Measurements from ENCODE around the gene MMUT. TPM values are rescaled to one million over a fixed set of nuclear protein-coding genes. Genes with fewer than 3 reads are reported as not detected.

MMUT gene
- total RNA-seq, 2 donors from 2014 or later, result 15.3 to 16.2 TPM

DNA sequence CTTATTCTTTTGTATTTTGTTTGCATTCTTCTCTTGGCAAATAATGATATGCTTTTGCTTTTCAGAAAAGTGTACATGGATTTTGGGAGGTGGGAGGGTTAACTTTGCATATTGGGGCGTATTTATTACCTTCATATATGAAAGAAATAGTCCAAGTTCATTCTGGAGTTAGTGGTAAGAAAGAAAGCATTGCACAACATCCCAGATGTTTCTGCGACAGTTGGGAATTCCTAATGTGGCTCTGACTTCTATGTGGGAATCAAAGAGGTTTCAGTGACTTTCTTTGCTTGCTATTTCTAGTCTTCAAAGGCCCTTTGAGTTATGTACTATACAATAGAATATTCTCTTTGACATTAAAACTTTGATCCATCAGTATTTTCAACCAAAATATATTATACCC, 78.1 kb downstream of the MMUT start:
- Mint-ChIP-seq H3K4me3 (no peak overlapping the region), H3K9me3 (peaks cover 11% of the 10 kb centered on the region), H3K27me3 (ENCODE audit: insufficient read depth) (no peaks in the 10 kb centered on the region), H3K27ac (no peak overlapping the region), H3K36me3 (ENCODE audit: low read depth) (no peaks in the 10 kb centered on the region), H3K4me1 (no peaks in the 10 kb centered on the region)
- Histone ChIP-seq H3K4me1 (ENCODE audit: control insufficient read depth, insufficient read depth, low read length) (no peaks in the 10 kb centered on the region), H3K36me3 (ENCODE audit: control insufficient read depth, insufficient read depth, low read length) (no peaks in the 10 kb centered on the region), H3K4me3 (ENCODE audit: low read length) (no peak overlapping the region), H3K27ac (ENCODE audit: low read depth, low read length) (no peak overlapping the region), H3K9ac (ENCODE audit: extremely low read depth, low read length, poor library complexity, severe bottlenecking) (no peak overlapping the region), H3K9me3 (ENCODE audit: control insufficient read depth, low read length) (no peaks in the 10 kb centered on the region), H3K27me3 (ENCODE audit: control insufficient read depth, insufficient read depth, low read length, poor library complexity, severe bottlenecking) (no peaks in the 10 kb centered on the region)
- TF ChIP-seq, protein P1, sequence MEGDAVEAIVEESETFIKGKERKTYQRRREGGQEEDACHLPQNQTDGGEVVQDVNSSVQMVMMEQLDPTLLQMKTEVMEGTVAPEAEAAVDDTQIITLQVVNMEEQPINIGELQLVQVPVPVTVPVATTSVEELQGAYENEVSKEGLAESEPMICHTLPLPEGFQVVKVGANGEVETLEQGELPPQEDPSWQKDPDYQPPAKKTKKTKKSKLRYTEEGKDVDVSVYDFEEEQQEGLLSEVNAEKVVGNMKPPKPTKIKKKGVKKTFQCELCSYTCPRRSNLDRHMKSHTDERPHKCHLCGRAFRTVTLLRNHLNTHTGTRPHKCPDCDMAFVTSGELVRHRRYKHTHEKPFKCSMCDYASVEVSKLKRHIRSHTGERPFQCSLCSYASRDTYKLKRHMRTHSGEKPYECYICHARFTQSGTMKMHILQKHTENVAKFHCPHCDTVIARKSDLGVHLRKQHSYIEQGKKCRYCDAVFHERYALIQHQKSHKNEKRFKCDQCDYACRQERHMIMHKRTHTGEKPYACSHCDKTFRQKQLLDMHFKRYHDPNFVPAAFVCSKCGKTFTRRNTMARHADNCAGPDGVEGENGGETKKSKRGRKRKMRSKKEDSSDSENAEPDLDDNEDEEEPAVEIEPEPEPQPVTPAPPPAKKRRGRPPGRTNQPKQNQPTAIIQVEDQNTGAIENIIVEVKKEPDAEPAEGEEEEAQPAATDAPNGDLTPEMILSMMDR (conservative IDR thresholded peaks at IDR 0.05), result no peak
- no peak for DNase-seq
- 80 to 100% methylated on average over 1 to 2 of the region's 2 CpGs for WGBS, 2 experiments (ENCODE audit: insufficient coverage in 1 of 2, insufficient read length in 1 of 2)

Other genes with a start within 250 kb of the MMUT start
- gene CENPQ, start 117 bp upstream of the MMUT start, total RNA-seq, result 10 to 100 TPM; 13.9 to 22.2 TPM
- not detected for gene GLYATL3, start 36.7 kb upstream of the MMUT start, total RNA-seq
- gene C6orf141, start 87.4 kb upstream of the MMUT start, total RNA-seq, result 1 to 10 TPM in 1 of 2 donors, under 1 TPM in 1; 0.81 to 1.7 TPM
- not detected for gene RHAG, start 173.6 kb upstream of the MMUT start, total RNA-seq

Data from endodermal cell (in vitro differentiated cells).